Measurements from ENCODE around the gene RPA3. TPM values are rescaled to one million over a fixed set of nuclear protein-coding genes. Genes with fewer than 3 reads are reported as not detected.

Gene RPA3
- total RNA-seq, 3 donors from 2014 or later (not counting 1 experiment from before 2014, with no cell fraction given): 14.2 to 25.9 (median 22.6) TPM

GRCh38 chr7:7653593-7654187 lies 64.7 kb downstream of the RPA3 start:
- H3K27me3 Mint-ChIP-seq (ENCODE audit: low read depth in 2 of 2): no peaks in the 10 kb centered on the region
- no peak overlapping the region for H3K27ac ChIP-seq (ENCODE audit: low read length)
- no peaks in the 10 kb centered on the region for H3K9me3 ChIP-seq (ENCODE audit: control insufficient read depth, insufficient read depth, low read length)
- H3K27me3 ChIP-seq (ENCODE audit: control insufficient read depth, insufficient read depth, low read length): no peaks in the 10 kb centered on the region
- H3K36me3 Mint-ChIP-seq: no peaks in the 10 kb centered on the region
- TF ChIP-seq CTCF (IDR thresholded peaks at IDR 0.05): peak; percentile 68
- intact Hi-C loops (cut with micrococcal nuclease): no loop called here
- DNase-seq (peak in 1 of 2 donors; percentile 40), ATAC-seq (peak; percentile 43 to 50 (median 50))
- no peak overlapping the region for H3K4me3 Mint-ChIP-seq
- H3K9me3 Mint-ChIP-seq: no peaks in the 10 kb centered on the region
- H3K4me1 Mint-ChIP-seq: peaks cover 38 to 48% of the 10 kb centered on the region in 2 donors
- no peaks in the 10 kb centered on the region for H3K4me1 ChIP-seq (ENCODE audit: control insufficient read depth, insufficient read depth, low read length)
- no peak overlapping the region for H3K4me3 ChIP-seq (ENCODE audit: low read length)
- 81% methylated on average over 2 of the region's 3 CpGs for WGBS (ENCODE audit: insufficient coverage)
- no peaks in the 10 kb centered on the region for H3K36me3 ChIP-seq (ENCODE audit: control insufficient read depth, insufficient read depth, low read length)
- peak overlapping the region in 1 of 2 donors; percentile 51 for H3K27ac Mint-ChIP-seq

GRCh38 chr7:7652798-7653540 lies 65.4 kb downstream of the RPA3 start:
- Histone ChIP-seq H3K9me3 (ENCODE audit: control insufficient read depth, insufficient read depth, low read length) (no peaks in the 10 kb centered on the region), H3K4me3 (ENCODE audit: low read length) (no peak overlapping the region), H3K36me3 (ENCODE audit: control insufficient read depth, insufficient read depth, low read length) (no peaks in the 10 kb centered on the region), H3K4me1 (ENCODE audit: control insufficient read depth, insufficient read depth, low read length) (no peaks in the 10 kb centered on the region), H3K27ac (ENCODE audit: low read length) (no peak overlapping the region), H3K27me3 (ENCODE audit: control insufficient read depth, insufficient read depth, low read length) (no peaks in the 10 kb centered on the region)
- TF ChIP-seq CTCF (IDR thresholded peaks at IDR 0.05): no peak
- no CpG with 5 or more reads among the region's 1 CpG for WGBS (ENCODE audit: insufficient coverage)
- Mint-ChIP-seq H3K27me3 (ENCODE audit: low read depth in 2 of 2) (no peaks in the 10 kb centered on the region), H3K36me3 (no peaks in the 10 kb centered on the region), H3K4me1 (peaks cover 36 to 42% of the 10 kb centered on the region in 2 donors), H3K4me3 (no peak overlapping the region), H3K9me3 (no peaks in the 10 kb centered on the region), H3K27ac (peak overlapping the region; percentile 33 to 41)
- intact Hi-C loops (cut with micrococcal nuclease): no loop called here
- DNase-seq: no peak
- no peak for ATAC-seq

- no peaks in the 10 kb centered on the region for H3K36me3 ChIP-seq (ENCODE audit: control insufficient read depth, insufficient read depth, low read length)
- no peak for TF ChIP-seq CTCF (IDR thresholded peaks at IDR 0.05)
- no peak overlapping the region for H3K27ac ChIP-seq (ENCODE audit: low read length)
- H3K4me1 ChIP-seq (ENCODE audit: control insufficient read depth, insufficient read depth, low read length): no peaks in the 10 kb centered on the region
- no peak for DNase-seq
- intact Hi-C loops (cut with micrococcal nuclease): no loop called here
- H3K9me3 ChIP-seq (ENCODE audit: control insufficient read depth, insufficient read depth, low read length): no peaks in the 10 kb centered on the region
- no peaks in the 10 kb centered on the region for H3K27me3 ChIP-seq (ENCODE audit: control insufficient read depth, insufficient read depth, low read length)
- Mint-ChIP-seq H3K27me3 (ENCODE audit: low read depth in 2 of 2) (no peaks in the 10 kb centered on the region), H3K36me3 (no peaks in the 10 kb centered on the region), H3K27ac (peak overlapping the region in 1 of 2 donors; percentile 41), H3K4me1 (peaks cover 27 to 30% of the 10 kb centered on the region in 2 donors), H3K9me3 (no peaks in the 10 kb centered on the region), H3K4me3 (no peak overlapping the region)
- ATAC-seq: no peak
- H3K4me3 ChIP-seq (ENCODE audit: low read length): no peak overlapping the region
- WGBS (ENCODE audit: insufficient coverage): 90% methylated on average over 2 of the region's 3 CpGs
These were observed 66.9 kb downstream of the RPA3 start for GRCh38 chr7:7651479-7651878.
